NCI-H345 treated with DMSO at 0.1 percent for 48 hours (cell line): Measurements from ENCODE around the gene DOCK9.
"Not testable (repeated sequence)": the region's sequence is repeated elsewhere in the genome, so short reads cannot be mapped to it uniquely, and the experiment has no call there.

Experiments used
- DNase-seq: peaks from one replicate; lab custom pipeline; 2025; ENCODE audit not compliant: unreplicated experiment; lab: John Stamatoyannopoulos, UW

DOCK9 gene

DNA sequence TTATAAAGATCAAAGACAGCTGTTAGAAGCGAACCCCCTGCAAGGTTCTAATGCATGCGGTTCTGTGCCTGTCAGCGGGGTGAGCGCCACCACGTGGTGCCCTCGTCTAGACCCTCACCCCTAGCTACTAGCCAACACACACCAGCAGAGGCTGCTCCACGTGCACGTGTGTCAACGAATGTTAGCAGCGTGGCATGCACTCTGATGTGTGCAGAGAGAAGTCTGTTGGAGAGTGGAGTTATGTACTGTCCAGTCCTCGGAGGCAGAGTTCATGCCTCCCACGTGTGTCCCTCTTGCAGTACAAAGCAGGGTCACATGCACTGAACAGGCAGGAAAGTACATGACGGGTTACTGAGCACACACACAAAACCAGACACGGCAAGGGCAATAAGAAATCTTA lies 150.4 kb downstream of the DOCK9 start:
- DNase-seq: no peak

DNA sequence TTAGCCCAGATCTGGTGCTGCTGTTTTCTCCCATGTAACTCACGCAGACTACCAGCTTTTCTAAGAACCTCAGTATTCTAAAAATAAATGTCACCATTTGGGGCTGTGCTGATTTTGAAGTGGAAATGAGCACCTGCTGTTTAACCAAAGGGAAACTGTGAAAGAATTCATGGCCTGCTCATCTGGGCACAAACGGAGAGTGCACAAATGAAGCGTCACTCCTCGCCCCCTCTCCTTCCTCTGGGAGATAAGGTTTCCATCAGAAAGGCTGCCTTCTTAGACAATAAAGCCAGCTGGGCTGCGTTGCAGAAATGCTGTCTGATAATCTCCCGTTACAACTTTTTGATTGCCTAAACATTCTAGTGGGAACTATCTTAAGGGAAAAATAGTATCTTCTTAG lies 151.7 kb downstream of the DOCK9 start:
- no peak for DNase-seq

DNA sequence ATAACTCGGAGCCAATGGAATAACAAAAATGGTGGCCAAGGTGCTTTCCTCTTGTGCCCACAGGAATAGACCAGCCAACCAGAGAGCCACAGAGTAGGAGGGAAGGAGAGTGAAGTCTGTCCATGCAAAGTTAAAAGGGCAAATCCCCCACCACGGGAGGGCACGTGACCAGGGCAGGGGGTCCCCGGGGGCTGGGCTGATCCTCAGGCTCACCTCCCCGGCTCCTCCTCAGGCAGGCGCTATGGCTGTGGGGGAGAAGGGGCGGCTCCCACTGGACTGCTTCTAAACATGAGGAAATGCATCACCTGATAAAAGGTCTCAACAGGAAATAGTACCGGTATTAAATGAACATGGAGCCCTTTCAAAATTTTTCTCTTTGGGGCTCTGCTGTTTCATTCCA lies 152.2 kb downstream of the DOCK9 start:
- no peak for DNase-seq

DNA sequence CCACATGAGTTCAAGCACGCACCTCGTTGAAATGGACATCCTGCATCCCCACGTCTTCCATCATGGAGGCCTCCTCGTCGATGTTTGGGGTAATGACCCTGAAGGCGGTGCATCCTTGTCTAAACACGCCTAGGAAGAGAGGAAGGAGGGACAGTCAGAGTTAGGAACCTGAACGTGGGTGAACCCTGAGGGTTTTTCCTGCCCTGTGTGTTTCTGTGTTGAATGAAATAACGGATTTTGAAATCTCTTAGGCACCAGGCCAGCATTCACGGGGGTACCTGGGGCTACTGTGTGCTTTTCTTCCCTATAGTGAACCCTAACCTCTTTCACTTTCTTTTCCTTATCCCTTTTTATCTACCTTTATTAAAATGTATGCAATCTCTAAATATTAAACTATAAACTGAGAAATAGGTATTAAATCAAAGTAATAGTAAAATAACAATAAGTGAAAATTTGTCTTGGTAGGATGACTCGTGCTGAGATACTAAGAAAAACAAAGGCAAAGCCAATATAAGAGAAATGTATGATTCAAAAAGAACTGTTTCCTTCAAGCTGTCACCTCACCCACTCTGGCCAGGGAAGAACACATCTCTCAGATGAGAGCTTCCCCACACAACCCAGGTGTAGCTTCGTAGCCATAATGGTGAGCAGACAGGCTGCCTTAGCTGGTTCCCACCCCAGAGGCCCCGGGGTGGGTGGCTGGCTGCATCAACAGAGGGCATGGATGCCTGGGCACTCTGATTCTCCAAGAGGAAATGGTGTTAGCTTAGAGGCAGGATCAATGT lies 153.3 kb downstream of the DOCK9 start:
- DNase-seq: no peak

DNA sequence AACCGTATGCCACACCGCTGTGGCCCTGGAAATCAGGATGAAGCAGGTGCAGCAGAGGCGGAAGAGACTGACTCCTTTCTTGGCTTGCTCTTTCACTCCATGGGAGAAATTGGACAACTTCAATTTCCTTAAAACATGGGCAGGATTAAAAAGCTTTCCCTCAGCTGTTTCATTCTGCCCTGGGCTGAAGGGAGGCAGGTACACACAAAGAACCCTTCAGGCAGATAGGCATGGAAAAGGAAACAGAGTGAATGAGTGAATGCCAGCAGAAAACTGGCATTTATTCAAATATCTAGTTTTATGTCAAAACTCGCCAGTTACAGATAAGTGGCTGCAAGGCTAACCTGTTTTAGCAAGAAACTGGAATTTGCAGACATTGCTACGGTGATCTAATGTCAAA lies 154.4 kb downstream of the DOCK9 start:
- DNase-seq: no peak

DNA sequence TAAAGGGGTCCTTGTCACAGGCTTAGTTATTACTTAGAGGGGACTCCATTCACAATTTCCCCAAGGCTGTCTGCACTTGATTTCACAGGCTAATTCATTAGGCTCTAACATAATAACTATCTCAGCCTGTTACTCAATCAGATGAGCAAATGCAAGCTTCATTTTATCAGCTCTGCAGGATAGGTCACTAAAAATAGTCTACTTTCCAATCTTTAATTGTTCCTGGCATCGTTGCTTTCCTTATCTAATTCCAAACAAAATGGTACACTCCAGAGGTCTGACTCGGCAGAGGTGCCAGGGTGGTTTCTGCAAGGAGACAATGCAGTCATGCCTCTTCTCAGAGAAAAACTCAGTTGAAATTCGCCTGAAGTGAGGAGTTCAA lies 155.6 kb downstream of the DOCK9 start:
- DNase-seq: no peak

DNA sequence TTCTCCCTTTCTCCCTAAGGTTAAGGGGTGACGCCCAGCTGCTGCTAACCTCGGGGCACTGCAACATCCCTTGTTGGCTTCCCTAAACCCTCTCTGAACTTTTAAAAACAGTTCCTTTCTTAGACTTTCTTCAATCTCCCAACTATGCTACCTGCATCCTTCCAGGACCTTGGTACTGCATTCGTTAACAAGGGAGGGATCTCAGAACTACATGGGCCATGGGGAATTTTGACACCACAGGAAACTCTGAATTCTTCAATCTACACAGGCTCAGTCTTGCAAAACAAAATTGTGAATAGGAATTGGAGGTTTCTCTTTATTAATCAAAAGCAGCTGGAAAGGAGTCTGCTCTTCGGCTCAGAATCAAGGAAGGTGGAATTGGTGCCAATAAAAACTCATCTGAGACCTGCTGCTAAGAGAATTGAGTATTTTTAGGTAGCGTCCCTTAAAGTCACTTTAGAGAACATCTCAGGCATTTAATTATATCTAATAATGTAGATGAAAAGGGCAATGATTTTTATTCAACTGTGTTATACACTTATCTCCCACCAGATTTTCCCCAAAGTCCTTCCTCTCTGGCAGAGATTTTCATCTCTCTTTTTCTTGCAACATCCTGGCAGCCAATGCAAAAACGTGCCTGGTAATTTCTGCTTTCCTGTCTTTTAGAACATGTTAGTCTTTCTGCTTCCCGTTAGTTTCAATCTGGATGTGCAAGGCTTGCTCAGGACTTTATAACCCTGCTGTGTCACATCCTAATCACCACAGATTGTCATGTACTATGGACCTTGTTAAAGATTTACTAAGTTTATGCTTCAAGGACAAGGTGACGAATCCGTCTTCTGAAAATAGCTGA lies 156.3 kb downstream of the DOCK9 start:
- no peak for DNase-seq

DNA sequence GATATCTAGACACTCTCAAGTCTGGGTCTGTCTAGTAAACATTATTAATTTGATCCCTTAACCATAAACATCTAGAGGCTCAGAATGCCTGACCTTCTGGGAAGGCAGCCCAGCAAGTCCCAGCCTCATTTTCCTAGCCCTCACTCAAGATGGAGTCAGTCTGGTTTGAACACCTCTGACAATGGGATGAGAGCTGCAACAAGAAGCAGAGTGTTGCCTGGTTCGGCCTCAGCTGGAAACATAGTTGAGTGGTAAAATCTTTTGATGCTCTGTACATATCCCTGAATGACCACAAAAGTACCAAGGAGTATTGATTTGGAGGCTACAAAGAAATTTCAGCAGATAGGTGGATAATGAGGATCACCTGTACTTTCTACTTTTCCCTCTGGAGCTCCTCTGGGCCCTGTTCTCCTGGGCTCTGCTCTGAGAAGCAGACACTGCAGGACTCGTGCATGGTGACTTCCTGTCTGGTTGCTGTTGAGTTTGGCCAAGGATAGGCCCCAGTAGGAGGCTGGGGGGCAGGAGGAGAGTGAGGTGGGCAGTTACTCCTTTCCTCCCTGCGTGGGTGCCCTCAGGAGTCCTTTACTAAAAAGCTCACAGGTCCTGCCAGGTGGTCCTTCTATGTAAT lies 157.0 kb downstream of the DOCK9 start:
- no peak for DNase-seq

DNA sequence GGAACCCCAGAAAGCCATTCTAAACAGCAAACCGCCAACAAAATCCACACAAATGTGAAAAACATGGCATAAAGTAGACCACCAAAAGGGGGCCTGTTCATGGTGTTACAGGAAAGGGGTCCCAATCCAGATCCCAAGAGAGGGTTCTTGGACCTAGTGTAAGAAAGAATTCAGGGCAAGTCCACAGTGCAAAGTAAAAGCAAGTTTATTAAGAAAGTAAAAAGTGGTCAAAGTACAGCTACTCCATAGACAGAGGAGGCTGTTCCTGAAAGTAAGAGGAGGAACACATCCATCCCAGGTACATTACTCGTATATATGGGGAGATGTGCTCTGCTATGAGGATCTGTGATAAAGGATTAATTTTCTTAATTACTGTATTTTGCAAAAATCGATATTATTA lies 157.6 kb downstream of the DOCK9 start:
- DNase-seq: no peak

DNA sequence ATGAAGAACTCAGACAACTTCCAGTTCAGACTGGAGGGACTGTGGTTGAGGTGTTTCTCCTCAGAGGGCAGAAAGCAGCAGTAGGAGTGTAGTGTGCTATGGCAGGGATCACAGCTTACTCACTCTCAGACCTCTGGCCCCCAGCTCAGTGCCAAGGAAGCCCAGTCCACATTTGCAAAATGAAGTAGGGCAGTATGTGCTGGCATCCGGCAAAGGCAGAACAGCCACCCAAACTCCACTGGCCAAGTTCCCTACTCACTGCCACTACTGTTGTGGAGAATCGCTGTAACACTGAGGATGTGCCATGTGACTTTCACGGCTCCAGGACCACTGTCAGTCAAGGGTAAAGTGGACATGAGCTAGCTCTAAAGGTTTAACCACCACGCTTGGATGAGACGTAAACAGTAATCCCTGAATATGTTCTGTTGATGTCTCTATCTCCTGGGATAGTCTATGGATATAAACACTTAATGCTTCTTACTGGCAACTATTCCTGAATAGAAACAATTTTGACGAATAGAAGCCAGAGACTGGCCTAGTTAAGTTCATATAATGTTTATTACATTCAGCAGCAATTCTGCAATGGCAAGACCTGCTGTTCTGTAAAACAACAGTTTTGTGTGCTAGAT lies 158.4 kb downstream of the DOCK9 start:
- no peak for DNase-seq

DNA sequence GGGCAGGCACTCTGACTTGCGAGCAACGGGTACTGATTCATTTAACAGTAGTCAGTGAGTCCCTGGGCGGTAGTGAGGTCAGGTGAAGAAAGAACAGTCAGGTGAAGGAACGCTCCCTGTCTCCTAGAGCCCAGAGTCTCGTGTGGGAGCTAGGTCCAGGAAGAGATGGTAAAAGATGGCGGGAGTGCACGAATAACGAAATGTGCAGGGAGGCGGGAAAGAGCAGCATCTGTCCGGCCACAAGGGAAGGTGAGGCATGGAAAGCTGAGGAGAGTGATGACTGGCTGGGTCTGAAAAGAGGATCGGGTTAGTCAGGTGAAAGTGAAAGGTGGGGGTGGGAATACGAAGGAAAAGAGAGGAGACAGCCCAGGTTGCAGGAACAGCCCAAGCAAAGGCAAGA lies 161.5 kb downstream of the DOCK9 start:
- DNase-seq: no peak

DNA sequence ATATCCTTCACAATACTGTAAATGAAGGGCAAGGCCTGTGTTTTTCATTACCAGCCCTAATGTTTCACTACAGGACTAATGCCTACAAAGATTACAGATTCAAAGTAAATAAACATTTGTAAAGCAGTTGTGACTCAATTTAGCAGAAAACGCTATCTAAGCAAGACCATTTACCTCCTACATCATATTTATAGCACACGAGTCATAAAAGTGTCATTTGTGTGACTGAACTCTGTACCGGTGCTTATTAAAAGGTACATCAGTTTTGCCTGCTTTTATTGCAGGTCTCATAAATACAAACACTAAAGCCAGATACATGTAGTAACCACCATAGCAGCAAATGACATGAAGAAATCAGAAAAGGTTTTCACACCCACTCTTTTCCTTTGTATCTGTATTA lies 163.9 kb downstream of the DOCK9 start:
- DNase-seq: no peak

DNA sequence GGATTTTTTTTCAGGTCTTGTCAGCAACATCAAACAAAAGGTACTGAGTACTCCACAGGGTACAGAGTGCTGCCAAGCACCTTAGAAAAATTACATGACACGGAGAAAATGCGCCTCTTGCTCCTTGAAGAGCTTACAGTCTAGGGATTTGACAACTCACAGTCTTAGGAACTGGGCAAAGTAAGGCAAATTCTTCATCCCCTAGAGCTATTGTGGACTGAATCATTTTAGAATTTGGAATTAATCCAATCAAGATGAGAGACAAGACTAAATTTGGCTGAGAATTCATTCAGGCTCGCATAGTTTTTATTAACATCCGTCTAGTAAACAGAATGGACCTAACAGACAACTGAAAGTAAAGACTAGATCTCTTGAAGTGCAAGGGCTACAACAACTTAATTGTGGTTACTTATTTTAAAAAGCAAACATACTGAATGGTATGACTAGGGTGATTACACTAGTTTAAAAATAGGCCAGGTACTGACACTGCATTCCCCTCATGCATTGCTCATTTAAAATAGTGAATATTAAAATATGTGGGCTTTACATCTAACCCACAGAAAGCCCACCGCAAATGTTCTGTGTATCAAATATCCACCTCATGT lies 165.6 kb downstream of the DOCK9 start:
- DNase-seq: not testable (repeated sequence)

DNA sequence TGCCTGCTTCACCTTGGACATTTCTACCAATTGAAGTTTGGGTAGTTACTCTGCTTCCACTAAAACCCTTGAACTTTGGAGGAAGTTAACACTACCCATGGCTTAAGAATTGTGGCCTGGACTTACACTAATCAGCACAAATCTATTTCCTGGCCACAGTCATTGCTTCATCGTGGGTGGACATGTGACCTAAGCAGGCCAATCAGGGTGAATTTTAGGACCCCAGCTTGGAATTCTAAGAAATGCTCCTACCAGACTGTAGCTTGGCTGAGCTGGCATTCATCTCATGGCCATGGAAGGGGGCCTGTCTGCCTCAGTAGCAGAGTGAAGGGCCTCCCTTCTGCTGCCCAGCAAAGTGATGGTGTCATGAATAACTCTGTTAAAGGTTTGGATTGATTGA lies 167.1 kb downstream of the DOCK9 start:
- DNase-seq: no peak

DNA sequence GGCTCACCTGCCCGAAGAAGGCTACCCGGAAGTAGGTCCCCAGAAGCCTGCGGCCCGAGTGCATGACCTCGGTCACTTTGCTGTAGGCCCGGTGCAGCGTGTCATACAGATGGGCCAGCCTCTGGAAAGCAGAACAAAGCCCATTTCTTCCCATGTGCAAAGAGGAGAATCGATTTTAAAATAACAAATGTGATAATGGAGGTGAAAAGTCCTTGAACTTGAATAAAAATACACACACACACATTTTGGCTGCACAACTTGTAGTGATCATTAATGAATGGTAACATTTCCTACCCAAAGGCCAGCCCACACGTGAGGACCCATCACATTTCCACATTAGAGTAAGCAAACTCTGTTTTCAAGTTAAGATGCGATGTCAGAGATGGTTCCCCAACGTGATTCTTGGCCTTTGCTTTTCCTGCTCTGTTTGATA lies 168.5 kb downstream of the DOCK9 start:
- no peak for DNase-seq

DNA sequence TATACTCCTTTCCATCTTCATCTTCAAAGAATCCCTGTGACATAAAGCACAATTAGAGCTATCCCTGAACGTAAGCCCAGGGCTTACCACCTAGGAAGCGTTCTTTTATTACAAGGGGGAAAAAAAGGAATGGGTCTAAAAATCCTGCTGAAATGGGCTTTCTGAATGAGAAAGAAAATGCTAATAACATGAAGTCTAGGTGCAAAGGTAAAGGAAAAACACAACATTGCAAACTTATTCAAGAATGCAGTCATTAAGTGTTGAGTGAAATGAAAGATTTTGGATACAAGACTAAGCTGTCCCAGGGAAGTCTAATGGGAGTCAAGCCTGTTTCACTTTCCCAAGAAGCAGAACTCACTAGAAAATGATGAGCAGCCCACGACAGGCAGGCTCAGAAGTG lies 170.1 kb downstream of the DOCK9 start:
- DNase-seq: no peak

DNA sequence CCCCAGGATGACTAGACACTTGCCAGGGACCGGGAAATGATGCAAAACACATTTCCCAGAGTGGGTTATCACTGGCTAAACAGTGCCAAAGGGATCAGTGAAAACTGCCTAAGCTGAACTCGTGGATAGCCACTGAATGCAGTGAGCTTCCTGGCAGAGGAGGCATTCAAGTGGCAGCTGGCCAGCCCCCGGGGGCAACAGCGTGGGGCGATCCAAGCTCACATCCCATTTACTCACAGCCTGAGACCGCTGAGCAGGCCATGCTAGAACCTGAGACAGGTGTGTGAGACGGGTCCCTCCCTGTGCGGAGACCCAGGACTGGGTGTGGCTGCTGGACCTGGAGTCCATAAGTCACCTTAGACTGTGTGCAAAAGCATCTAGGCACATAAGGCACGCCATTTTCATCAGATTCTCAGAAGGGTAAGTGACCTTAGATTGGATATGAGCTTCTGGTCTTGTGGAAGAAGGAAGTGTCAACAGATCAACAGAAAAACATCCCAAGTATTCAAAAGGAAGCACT lies 173.5 kb downstream of the DOCK9 start:
- no peak for DNase-seq

DNA sequence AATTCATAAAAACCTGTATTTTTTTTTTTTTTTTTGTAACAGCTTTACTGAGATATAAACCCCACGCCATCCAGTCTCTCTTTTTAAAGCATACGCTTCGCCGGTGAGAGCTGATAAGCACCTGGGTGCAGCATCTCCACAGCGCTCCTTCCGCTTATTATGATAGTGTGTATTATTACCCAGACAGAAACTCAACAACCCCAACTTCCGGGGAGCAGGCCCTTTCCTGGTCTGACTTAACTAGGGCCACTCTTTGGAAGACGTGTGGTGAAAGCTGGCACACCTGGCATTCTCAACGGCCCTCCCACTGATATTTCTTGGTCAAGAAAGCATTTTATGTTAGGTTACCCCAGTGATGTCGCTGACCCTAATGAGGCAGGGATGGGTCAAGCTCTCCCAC lies 173.9 kb downstream of the DOCK9 start:
- no peak for DNase-seq

DNA sequence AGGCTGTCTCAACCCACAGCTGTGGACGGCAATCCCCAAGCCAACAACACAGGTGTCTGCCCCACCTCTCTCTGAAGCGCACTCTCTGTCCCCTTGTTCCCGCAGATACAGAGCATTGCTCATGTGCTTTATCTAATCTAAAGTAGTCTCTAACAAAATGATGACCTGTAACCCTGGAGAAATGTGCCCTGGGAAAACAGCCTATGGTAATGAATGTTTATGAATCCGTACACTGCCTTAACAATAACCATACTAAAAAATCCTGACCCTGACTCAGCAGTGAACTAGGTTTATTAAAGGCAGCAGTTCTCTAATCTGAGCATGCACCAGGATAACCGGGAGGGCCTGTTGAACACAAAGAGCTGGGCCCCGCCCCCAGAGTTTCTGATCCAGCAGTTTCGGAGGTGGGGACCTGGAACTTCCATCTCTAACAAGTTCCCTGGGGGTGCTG lies 174.7 kb downstream of the DOCK9 start:
- no peak for DNase-seq

DNA sequence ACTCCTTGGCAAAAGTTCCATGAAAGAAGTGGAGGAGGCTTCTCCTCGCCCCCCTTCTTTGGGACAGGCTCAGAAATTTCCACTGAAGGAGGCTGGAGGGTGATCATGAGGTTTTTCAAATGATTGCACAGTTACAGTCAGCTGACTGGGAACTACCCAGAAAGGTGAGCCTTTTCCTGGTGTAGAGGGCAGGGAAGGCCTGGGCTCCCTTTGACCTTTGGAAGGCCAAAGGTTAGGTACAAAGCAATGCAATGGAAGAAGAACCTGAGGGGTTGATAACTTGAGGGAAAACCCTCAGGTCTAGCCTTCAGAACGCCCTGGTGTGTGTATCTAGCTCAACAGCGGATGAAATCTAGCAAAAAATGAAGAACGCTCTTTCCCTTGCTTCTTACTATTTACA lies 175.3 kb downstream of the DOCK9 start:
- DNase-seq: no peak
